ENCODE measurements around the gene SULT1C4.

The SULT1C4 gene

GRCh38 chr2:108370080-108370479, 7.7 kb upstream of the SULT1C4 start:
- DNase-seq (ENCODE audit: low read depth): no peak

DNA sequence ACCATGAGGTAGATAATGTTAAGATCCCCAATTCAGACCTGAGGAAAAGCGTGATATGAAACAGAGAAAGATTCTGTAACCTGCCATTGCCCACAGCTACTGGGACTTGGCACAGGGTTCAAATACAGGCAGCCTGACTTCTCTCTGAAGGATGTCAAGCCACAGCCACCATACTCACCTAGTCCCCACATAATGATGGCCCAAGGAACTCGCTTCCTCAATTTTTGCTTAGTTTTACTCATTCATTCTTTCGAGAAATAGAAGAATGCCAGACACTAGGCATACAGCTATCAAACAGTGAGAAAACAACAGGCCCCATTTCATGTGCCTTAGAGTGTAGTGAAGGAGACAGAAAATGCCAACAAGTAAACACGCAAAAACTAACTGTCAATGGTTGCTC, 980 bp upstream of the SULT1C4 start:
- no peak for DNase-seq (ENCODE audit: low read depth)

- no peak for DNase-seq (ENCODE audit: low read depth)
Measured at GRCh38 chr2:108377401-108377800, 353 bp upstream of the SULT1C4 start.

- no peak for DNase-seq (ENCODE audit: low read depth)
Measured at GRCh38 chr2:108378851-108379250, 1.1 kb downstream of the SULT1C4 start.

DNA sequence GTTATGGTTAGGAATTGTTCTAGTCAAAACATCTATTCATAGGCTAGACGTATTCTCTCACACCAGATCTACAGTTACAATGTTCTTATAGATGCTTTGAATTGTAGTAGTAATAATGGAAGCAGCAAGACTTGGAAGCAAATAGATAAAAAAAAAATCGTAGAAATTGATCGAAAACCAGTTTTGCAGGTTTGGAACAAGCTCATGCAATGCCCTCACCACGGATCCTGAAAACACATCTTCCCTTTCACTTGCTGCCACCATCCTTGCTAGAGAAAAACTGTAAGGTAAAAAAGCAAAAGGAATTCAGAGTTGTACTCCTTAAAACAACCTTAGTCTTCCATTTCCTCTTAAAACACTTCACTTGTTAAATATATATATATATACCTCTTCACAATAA, 4.4 kb downstream of the SULT1C4 start:
- no peak for DNase-seq (ENCODE audit: low read depth)

DNA sequence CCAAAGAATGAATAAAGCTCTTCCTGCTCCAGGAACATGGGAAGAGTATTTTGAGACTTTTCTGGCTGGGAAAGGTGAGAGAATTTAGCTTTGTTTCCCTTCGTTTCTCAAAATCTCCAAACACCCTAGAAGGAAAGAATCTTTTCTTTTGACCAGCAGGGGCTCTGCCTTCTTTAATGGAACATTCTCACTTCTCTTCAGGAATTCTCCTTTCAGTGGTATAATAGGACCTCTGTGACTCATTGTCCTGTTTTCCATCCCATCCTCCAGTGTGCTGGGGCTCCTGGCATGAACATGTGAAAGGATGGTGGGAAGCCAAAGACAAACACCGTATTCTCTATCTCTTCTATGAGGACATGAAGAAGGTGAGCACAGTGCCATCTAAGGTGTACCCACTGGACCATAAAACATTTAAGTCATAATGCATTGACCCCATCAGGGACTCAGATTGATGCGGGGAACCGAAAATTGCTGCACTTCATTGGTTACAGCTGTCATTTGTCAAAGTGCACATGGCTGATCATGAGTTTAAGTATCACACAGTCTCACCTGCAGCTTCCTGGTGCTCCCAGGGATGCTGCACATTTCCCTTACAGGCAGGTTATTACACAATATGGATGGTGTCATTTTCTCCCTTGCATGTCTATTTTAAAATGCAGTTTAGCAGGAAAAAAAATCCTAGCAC, 5.5 kb downstream of the SULT1C4 start:
- DNase-seq (ENCODE audit: low read depth): no peak

- no peak for DNase-seq (ENCODE audit: low read depth)
Measured at GRCh38 chr2:108384662-108385393, 7.1 kb downstream of the SULT1C4 start.

- DNase-seq (ENCODE audit: low read depth): no peak
Measured at GRCh38 chr2:108385411-108386071, 7.8 kb downstream of the SULT1C4 start.

GRCh38 chr2:108388045-108388444, 10.3 kb downstream of the SULT1C4 start:
- DNase-seq (ENCODE audit: low read depth): no peak

- no peak for DNase-seq (ENCODE audit: low read depth)
Measured at GRCh38 chr2:108390340-108390739, 12.6 kb downstream of the SULT1C4 start.

- DNase-seq (ENCODE audit: low read depth): no peak
Measured at GRCh38 chr2:108392029-108392428, 14.3 kb downstream of the SULT1C4 start.

DNA sequence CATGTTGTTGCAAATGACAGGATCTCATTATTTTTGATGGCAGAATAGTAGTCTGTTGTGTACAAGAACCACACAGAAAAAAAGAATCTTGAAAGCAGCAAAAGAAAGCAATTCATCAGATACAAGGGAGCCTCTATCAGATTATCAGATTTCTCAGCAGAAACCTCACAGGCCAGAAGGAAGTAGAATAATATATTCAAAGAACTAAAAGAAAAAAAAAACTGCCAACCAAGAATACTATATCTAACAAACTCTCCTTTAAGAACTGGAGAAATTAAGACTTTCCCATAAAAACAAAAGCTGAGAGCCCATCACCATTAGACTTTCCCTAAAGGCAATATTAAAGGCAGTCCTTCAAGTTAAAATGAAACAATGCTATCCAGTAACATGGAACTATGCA, 15.4 kb downstream of the SULT1C4 start:
- no peak for DNase-seq (ENCODE audit: low read depth)

DNA sequence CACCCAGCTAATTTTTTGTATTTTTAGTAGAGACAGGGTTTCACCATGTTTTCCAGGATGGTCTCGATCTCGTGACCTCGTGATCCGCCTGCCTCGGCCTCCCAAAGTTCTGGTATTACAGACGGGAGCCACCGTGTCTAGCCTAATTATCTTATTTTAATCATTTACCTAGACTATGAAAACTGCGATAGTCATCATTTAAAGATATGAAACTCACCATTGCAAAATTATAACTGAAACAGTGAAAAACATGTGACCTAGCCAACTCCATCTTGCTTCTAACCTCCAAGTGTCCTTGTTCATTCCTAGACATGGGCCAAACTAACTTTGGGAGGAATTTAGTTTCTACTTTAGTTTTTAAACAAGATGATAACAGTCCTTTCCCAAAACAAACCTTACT, 17.4 kb downstream of the SULT1C4 start:
- no peak for DNase-seq (ENCODE audit: low read depth)

DNA sequence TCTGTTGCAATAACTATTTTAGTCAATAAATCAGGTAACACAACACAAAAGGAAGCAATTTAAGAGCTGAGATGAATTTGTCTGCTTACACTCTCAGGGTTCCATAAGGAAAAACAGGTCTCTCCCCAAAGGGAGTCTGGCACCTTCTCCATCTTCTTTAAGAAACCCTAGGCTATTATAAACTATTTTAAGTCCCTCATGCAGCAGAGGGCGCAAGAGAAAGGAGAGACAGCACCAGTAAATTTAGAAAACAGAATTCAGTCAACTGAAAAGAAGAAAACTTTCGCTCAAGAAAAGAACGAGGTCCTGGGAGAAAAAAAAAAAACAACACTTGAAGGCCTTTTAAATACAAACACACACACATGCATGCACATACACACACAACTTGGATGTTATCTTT, 19.1 kb downstream of the SULT1C4 start:
- no peak for DNase-seq (ENCODE audit: low read depth)

GRCh38 chr2:108399479-108399878, 21.7 kb downstream of the SULT1C4 start:
- no peak for DNase-seq (ENCODE audit: low read depth)

DNA sequence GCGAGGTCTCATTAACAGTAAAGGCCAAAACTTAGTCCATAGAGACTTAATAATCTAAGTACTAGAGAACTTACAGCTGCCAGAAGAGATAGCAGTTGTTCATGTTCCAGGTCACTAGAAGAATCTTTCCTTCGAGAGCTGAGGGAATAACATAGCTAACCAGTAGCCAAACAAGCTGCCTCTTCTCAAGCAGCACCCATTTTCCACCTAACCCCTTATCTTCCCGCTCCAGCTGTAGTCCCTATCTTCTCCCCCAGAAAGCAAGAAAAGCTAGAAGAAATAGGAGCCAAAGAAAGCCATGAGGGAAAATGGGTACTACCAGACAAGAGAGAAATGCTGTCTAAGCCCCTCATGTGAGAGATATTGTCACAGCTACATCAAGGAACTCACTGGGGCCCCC, 24.0 kb downstream of the SULT1C4 start:
- DNase-seq (ENCODE audit: low read depth): no peak

GRCh38 chr2:108403494-108403893, 25.7 kb downstream of the SULT1C4 start:
- DNase-seq (ENCODE audit: low read depth): no peak

GRCh38 chr2:108404784-108405397, 27.1 kb downstream of the SULT1C4 start:
- DNase-seq (ENCODE audit: low read depth): no peak

- no peak for DNase-seq (ENCODE audit: low read depth)
Measured at GRCh38 chr2:108407864-108408729, 30.3 kb downstream of the SULT1C4 start.

DNA sequence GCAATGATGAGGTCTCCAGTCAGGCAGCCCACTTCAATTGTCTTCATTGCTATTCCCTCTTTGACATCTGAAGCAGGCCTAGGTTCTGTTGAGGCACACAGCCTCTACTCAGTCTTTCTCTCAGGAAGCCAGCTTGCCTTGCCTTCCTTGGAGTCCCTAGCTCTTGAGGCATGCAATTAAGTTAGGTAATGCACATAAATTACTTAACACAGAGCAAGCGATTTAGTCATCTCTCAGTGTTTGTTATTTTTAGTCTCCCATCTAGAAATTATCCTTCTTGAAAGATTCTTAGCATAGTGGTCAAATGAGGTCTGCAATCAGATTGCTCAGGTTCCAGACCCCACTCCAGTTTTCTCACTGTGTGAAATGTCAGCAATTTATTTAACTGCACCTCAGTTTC, 32.0 kb downstream of the SULT1C4 start:
- no peak for DNase-seq (ENCODE audit: low read depth)

- no peak for DNase-seq (ENCODE audit: low read depth)
Measured at GRCh38 chr2:108412995-108413710, 35.4 kb downstream of the SULT1C4 start.
